ENCODE measurements around the gene ID3.

Gene ID3

DNA sequence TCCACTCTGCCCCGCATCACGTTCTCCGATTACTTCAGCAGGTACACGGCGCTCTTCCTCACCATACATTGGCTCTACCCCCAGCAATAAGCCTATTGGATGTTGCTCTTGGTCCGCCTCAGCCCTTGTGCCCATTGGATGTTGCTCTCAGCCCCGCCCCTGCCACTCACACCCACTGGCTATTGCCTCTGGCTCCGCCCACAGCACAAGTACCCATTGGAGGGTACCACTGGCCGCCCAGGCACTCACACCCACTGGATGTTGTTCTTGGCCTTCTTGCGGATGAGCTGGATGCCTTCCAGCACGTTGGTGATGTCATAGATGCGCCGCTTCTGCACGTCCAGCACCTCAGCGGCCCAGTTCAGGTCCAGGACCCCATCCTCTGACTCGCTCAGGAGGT lies 37.7 kb downstream of the ID3 start:
- no peak overlapping the region for H3K9ac ChIP-seq (ENCODE audit: insufficient read length, low read depth)
- TF ChIP-seq ZNF274 (IDR thresholded peaks at IDR 0.05; ENCODE audit: low read depth, low read length), result no peak
- no peak for TF ChIP-seq YY1 (IDR thresholded peaks at IDR 0.05; ENCODE audit: insufficient read depth, insufficient read length)
- TF ChIP-seq SUZ12 (IDR thresholded peaks at IDR 0.05; ENCODE audit: extremely low read depth, insufficient read depth, insufficient read length), result no peak
- H3K9me3 ChIP-seq (ENCODE audit: insufficient read depth, low read length), result no peaks in the 10 kb centered on the region
- H3K27me3 ChIP-seq (ENCODE audit: insufficient read depth, insufficient read length), result no peaks in the 10 kb centered on the region
- H3K36me3 ChIP-seq (ENCODE audit: insufficient read depth, insufficient read length, low read length), result peaks cover 12% of the 10 kb centered on the region
- no peak for DNase-seq (ENCODE audit: low read depth, low spot score)
- H3K4me3 ChIP-seq (ENCODE audit: insufficient read length, low read depth), result no peak overlapping the region
- H3K4me1 ChIP-seq (ENCODE audit: insufficient read depth, insufficient read length), result peaks cover 6% of the 10 kb centered on the region

DNA sequence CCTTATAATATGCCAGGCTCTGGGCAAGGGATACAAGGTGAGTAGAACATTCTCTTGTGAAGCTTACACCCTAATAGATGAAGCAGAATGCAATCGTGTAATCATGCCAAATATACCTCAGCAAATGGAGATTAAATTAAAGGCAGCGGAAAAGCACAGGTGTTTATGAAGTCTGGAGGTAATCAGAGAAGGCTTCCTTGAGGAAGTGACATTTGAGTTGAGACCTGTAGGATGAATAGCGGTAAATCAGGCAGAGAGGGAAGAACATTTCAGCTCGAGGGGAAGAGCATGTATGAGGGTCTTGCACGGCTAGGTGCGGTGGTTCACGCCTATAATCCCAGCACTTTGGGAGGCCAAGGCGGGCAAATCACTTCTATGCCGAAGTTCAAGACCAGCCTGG lies 41.7 kb downstream of the ID3 start:
- Histone ChIP-seq H3K4me1 (ENCODE audit: insufficient read depth, insufficient read length) (peaks cover 2% of the 10 kb centered on the region), H3K9ac (ENCODE audit: insufficient read length, low read depth) (no peak overlapping the region), H3K9me3 (ENCODE audit: insufficient read depth, low read length) (no peaks in the 10 kb centered on the region), H3K36me3 (ENCODE audit: insufficient read depth, insufficient read length, low read length) (peaks cover 19% of the 10 kb centered on the region), H3K4me3 (ENCODE audit: insufficient read length, low read depth) (no peak overlapping the region), H3K27me3 (ENCODE audit: insufficient read depth, insufficient read length) (no peaks in the 10 kb centered on the region)
- DNase-seq (ENCODE audit: low read depth, low spot score), result no peak
- TF ChIP-seq SUZ12 (IDR thresholded peaks at IDR 0.05; ENCODE audit: extremely low read depth, insufficient read depth, insufficient read length), result no peak

DNA sequence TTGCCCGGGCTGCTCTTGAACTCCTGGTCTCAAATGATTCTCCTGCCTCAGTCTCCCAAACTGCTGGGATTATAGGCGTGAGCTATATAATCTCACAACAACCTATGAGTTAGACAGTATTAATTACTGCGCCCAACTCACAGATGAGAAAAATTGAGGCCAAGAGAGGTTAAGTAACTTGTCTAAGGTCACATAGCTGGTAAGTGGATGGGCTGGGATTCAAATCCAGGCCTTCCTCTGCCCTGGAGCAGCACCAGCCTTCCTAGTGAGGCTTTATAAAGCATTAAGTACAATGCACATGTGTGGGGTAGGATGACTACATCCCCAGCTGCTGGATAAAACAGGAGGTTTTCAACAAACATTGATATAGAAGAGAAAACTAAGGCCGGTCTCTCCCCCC lies 43.4 kb downstream of the ID3 start:
- no peaks in the 10 kb centered on the region for H3K27me3 ChIP-seq (ENCODE audit: insufficient read depth, insufficient read length)
- H3K36me3 ChIP-seq (ENCODE audit: insufficient read depth, insufficient read length, low read length), result peaks cover 12% of the 10 kb centered on the region
- no peak overlapping the region for H3K4me3 ChIP-seq (ENCODE audit: insufficient read length, low read depth)
- no peak for DNase-seq (ENCODE audit: low read depth, low spot score)
- no peaks in the 10 kb centered on the region for H3K4me1 ChIP-seq (ENCODE audit: insufficient read depth, insufficient read length)
- no peaks in the 10 kb centered on the region for H3K9me3 ChIP-seq (ENCODE audit: insufficient read depth, low read length)
- H3K9ac ChIP-seq (ENCODE audit: insufficient read length, low read depth), result no peak overlapping the region
- TF ChIP-seq SUZ12 (IDR thresholded peaks at IDR 0.05; ENCODE audit: extremely low read depth, insufficient read depth, insufficient read length) (no peak), YY1 (IDR thresholded peaks at IDR 0.05; ENCODE audit: insufficient read depth, insufficient read length) (no peak), ZNF274 (IDR thresholded peaks at IDR 0.05; ENCODE audit: low read depth, low read length) (no peak)

- Histone ChIP-seq H3K36me3 (ENCODE audit: insufficient read depth, insufficient read length, low read length) (peaks cover 12% of the 10 kb centered on the region), H3K4me1 (ENCODE audit: insufficient read depth, insufficient read length) (no peaks in the 10 kb centered on the region), H3K9ac (ENCODE audit: insufficient read length, low read depth) (no peak overlapping the region), H3K27me3 (ENCODE audit: insufficient read depth, insufficient read length) (no peaks in the 10 kb centered on the region), H3K9me3 (ENCODE audit: insufficient read depth, low read length) (no peaks in the 10 kb centered on the region), H3K4me3 (ENCODE audit: insufficient read length, low read depth) (no peak overlapping the region)
- no peak for DNase-seq (ENCODE audit: low read depth, low spot score)
- no peak for TF ChIP-seq ZNF274 (IDR thresholded peaks at IDR 0.05; ENCODE audit: low read depth, low read length)
- TF ChIP-seq SUZ12 (IDR thresholded peaks at IDR 0.05; ENCODE audit: extremely low read depth, insufficient read depth, insufficient read length), result no peak
- TF ChIP-seq YY1 (IDR thresholded peaks at IDR 0.05; ENCODE audit: insufficient read depth, insufficient read length), result no peak
These were observed 45.1 kb downstream of the ID3 start for GRCh38 chr1:23514111-23514679.

DNA sequence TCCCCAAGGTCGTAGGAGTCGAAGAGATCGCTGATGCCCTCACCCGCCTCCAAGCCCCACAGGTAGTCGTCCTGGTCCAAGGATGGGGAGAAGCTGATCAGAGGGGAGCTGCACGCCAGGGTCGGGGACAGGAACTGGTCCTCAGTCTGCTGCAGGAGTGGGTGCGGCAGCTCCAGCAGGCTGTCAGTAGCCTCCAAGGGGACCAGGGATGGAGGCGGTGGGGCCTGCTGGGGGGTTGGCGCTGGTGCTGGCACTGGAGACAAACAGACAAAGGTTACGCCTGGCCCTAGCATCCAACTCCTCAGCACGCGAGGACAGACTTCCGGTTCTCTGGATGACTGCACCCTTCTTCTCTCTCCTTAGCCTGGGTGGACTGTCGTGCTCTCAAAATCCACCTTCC lies 49.4 kb downstream of the ID3 start:
- no peaks in the 10 kb centered on the region for H3K36me3 ChIP-seq (ENCODE audit: insufficient read depth, insufficient read length, low read length)
- DNase-seq (ENCODE audit: low read depth, low spot score), result no peak
- no peak for TF ChIP-seq SUZ12 (IDR thresholded peaks at IDR 0.05; ENCODE audit: extremely low read depth, insufficient read depth, insufficient read length)
- no peak for TF ChIP-seq ZNF274 (IDR thresholded peaks at IDR 0.05; ENCODE audit: low read depth, low read length)
- TF ChIP-seq YY1 (IDR thresholded peaks at IDR 0.05; ENCODE audit: insufficient read depth, insufficient read length), result no peak
- no peak overlapping the region for H3K4me3 ChIP-seq (ENCODE audit: insufficient read length, low read depth)
- no peak overlapping the region for H3K9ac ChIP-seq (ENCODE audit: insufficient read length, low read depth)
- H3K9me3 ChIP-seq (ENCODE audit: insufficient read depth, low read length), result no peaks in the 10 kb centered on the region
- no peaks in the 10 kb centered on the region for H3K27me3 ChIP-seq (ENCODE audit: insufficient read depth, insufficient read length)
- no peaks in the 10 kb centered on the region for H3K4me1 ChIP-seq (ENCODE audit: insufficient read depth, insufficient read length)
